HG03103 (cell line): Measurements from ENCODE around the gene TMED1.

Source experiments
- ATAC-seq: cut with Tn5 transposase; IDR thresholded peaks from one replicate; pipeline ENCODE4 v1.9.1; 2021; ENCODE audit warnings: low read depth; ENCODE audit not compliant: unreplicated experiment

The TMED1 gene

DNA sequence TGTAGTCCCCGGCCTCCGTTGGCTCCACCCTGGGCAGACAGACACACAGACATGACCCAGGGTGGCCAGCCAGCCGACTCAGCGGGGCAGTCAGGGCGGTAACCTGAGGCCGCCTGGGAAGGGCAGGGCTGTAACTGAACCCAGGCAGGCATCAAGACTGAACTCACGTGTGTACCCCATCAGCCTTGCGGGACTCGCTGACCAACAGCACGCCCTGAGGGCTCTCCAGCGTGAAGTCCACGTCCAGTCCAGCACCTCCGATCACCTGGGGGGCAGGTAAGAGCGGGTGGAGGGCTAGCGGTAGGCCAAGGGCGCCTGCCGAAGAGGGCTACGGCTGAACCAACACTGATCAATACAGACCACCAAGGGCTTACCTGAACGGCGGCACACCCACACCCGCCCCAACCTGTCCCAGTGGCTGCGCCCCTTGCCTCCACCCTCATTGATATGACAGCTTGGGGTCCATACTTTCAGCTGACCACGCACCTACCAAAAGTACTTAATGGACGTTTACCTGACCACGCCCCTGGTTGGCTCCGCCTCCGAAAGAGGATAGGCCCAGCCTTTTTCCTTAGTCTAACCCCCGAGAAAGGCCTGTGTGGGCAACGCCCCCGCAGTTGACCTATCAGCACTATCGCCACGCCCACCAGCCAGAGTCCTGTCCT is 791 bp downstream of the TMED1 start:
- ATAC-seq, result no peak

- no peak for ATAC-seq
Observed at GRCh38 chr19:10832939-10833296, 3.1 kb downstream of the TMED1 start.

DNA sequence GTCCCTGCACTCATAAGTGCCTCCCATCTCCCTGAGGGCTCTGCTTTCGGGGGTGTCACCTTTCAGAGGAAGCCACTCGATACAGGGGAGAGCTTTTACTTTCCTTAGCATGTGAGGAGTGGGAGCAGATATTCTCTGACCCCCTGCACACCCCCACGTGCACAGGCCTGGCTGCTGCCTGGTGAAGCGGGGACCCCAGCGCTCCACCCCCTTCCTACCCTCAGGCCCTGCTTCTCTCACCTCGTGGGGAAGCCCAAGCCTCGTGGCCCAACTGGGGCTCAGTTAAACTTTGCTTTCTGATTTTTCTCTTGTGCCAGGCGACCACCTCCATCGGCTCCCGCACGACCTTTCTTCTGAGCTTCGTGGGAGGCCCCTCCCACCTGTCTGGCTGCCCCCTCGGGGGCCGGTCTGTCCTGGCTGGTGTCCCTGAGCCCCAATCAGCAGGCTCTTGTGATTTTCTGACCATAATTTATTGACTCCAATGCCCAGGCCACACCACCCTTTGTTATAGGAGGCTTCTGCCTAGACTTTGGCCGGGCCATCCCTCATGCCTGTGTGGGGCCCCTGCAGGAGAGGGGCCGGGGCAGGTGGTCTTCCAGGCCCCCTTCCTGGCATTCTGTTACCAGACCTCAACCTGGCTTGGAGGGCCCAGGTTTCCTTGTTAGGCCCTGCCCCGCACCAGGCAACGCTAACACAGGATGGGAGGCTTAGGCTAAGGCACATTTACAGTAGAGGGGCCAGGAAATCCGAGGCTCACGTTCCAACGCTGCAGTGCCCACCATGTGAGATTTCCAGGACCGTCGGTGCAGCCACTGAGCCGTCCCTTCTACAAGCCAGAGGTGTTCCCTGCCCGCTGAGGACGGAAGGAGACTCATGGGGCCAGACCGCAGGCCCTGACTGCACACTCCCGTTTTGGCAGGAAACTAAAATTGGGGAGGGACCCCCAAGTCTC is 3.7 kb downstream of the TMED1 start:
- no peak for ATAC-seq

- no peak for ATAC-seq
Observed at GRCh38 chr19:10830931-10831779, 4.9 kb downstream of the TMED1 start.

DNA sequence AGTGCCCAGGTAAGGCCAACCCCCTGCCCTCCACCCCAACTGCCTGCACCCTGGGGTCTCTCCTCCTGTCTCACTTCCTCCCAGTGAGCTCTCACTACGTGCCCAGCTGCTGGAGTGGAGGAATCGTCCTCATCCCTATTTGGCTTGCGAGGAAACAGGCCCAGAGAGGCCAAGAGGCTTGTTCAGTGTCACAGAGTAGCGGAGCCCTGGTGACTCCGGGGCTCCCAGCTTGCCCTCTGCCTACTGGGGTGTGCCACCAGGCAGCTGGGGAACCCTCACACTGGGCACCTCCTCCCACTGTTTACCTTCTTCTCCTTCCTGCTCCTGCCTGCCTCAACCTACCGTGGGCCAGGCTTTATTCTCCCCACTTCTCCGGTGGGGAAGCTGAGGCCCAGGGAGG is 5.6 kb downstream of the TMED1 start:
- no peak for ATAC-seq

DNA sequence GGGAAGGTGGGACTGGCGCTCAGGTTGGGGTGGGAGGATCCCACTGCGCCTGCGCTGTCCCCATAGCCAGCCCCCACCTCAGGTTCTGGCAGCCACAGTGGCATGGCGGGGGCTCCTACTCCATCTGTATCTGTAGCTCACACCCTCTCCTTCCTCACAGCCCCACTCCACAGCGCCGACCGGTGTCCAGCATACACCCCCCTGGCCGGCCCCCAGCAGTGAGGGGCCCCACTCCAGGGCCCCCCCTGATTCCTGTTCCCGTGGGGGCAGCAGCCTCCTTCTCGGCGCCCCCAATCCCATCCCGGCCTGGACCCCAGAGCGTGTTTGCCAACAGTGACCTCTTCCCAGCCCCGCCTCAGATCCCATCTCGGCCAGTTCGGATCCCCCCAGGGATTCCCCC is 6.0 kb downstream of the TMED1 start:
- ATAC-seq, result no peak

- no peak for ATAC-seq
Observed at GRCh38 chr19:10828981-10829821, 6.8 kb downstream of the TMED1 start.

GRCh38 chr19:10826846-10827245 is 9.2 kb downstream of the TMED1 start:
- no peak for ATAC-seq

DNA sequence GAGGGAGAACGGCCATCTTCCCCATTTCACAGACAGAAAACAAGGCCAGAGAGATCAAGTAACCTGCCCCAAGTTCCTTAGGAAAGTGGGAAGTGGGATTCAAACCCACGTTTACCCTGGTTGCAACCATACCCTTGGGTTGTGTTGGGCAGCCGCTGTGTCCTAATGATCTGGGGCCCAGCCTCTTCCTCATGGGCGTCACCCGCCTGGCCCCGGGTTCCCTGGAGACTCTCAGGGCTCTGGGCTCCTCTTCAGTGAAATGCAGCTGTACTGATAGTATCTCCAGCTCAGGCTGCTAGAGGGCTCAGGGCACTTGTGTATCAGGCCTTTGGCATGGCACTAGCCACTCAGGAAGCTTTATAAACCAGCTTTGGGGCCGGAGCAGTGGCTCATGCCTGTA is 9.8 kb downstream of the TMED1 start:
- ATAC-seq, result no peak

DNA sequence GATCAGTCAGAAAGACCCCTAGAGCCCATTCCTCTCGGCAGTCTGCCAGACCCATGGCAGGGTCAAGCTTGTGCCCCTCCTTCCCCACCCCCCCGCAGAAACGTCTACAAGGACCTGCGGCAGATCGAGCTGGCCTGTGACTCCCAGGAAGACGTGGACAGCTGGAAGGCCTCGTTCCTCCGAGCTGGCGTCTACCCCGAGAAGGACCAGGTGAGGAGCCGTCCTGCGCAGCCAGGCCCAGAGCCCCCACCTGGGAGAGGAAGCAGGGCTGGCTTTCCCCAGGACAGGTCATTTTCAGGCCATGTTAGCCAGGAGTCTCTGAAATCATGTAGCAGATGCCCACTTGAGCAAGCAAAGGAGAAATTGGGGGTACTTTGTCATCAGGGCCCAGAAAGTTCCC is 12.3 kb downstream of the TMED1 start:
- ATAC-seq, result no peak

- no peak for ATAC-seq
Observed at GRCh38 chr19:10820173-10820572, 15.8 kb downstream of the TMED1 start.

- ATAC-seq, result no peak
Observed at GRCh38 chr19:10819124-10820060, 16.6 kb downstream of the TMED1 start.

- ATAC-seq, result no peak
Observed at GRCh38 chr19:10818301-10819123, 17.5 kb downstream of the TMED1 start.

DNA sequence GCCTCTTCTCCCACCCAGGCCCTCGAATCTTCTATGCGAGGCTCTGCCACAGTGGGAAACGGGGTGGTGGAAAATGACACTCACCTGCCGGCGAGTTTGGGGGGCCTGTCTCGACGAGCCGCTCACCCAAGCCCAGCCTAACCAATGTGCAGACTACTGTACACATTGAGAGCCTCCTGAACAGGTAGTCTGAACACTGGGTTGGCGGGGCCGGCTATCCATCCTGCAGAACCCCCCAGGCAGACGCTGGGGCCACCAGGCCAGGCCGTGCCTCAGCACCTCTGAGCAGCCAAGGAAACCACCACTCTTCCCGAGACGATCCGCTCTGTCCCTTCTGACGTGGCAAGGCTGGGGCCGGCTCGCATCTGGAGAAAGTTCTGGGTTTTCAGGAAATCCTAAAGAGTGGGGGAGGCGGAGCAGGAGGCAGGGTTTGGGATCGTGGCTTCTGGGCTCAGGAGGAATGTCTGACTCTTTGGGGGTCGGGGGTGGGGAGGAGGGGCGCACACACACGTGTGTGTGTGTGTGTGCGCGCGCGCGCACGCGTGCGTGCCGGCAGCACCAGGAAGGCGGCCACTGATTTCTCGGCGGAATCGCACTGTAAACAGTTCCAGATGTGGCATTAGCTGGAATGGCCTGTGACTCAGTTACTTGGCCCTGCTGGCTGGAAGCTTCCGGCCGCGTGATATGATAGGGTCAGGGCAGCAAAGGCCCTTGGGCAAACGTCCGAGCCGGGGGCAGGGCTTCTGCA is 18.5 kb downstream of the TMED1 start:
- ATAC-seq, result no peak

DNA sequence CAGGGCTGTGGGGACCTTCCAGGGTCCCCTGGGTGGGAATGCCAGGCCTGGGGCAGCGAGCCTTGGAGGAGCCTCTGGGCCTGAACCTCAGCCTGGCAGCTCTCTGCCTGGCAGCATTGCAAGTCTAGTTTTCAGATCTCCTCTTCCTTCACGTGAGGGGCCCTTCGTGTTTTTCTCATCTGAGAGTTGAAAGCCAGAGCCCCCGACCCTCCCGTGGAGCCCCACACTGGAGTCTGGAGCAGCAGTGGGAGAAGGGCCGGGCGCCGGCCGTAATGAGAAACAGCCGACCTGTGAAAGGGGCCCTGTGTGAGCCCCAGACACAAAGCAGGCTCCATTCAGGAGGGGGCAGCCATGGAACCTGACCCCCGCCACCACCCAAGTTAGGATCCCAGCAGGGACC is 19.3 kb downstream of the TMED1 start:
- ATAC-seq, result no peak

- ATAC-seq, result no peak
Observed at GRCh38 chr19:10815969-10816644, 19.9 kb downstream of the TMED1 start.

DNA sequence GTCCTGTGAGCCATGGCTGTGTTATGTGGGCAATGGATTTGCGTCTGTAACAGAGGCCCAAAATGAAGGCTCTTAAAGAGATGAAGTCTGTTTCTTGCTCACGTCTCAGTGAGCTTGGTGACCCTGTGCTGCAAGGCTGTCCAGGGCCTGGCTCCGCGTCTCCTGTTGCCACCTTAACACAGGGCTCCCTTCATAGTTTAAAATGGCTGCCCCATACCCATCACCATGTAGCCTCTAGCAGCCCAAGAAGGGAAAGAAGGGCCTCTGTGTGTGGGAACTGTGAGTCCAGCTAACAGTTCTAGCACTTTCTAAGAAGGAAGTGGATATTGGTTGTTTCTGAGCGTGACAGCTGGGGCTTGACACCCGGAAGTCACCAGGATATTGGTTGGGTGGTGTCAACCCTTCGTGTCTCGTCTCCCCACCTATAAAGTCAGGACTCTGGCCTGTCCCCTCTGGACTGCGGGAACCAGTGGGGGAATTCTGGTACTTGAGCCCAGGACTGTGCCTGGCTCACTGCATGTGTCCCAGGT is 20.9 kb downstream of the TMED1 start:
- ATAC-seq, result no peak
